Adipocyte (in vitro differentiated cells): Measurements from ENCODE around the gene GMPPB.
"Not testable (repeated sequence)": the region's sequence is repeated elsewhere in the genome, so short reads cannot be mapped to it uniquely, and the experiment has no call there.

ENCODE experiments used
- DNase-seq: peaks from one replicate; pipeline ENCODE4 v3.0.0-alpha.2; 2015; ENCODE audit warnings: low read depth
- H3K27me3 ChIP-seq: replicated peaks from 2 replicates; pipeline ENCODE4 v1.7.0; 2013; ENCODE audit warnings: mild to moderate bottlenecking, low read length, moderate library complexity; ENCODE audit not compliant: control insufficient read depth, insufficient read depth
- H3K36me3 ChIP-seq: 2 replicates; pipeline ENCODE4 v1.7.0; 2013; ENCODE audit warnings: low read length, mild to moderate bottlenecking, moderate library complexity; ENCODE audit not compliant: control insufficient read depth, insufficient read depth, severe bottlenecking
- H3K4me1 ChIP-seq: 2 replicates; pipeline ENCODE4 v1.7.0; 2013; ENCODE audit warnings: mild to moderate bottlenecking, low read length, moderate library complexity; ENCODE audit not compliant: control insufficient read depth, insufficient read depth
- H3K4me3 ChIP-seq: 2 replicates; pipeline ENCODE4 v1.7.0; 2013; ENCODE audit warnings: mild to moderate bottlenecking, low read length, moderate library complexity
- H3K9ac ChIP-seq: 2 replicates; pipeline ENCODE4 v1.7.0; 2013; ENCODE audit warnings: mild to moderate bottlenecking, low read length, moderate library complexity
- H3K9me3 ChIP-seq: 2 replicates; pipeline ENCODE4 v1.7.0; 2013; ENCODE audit warnings: mild to moderate bottlenecking, low read length, moderate library complexity; ENCODE audit not compliant: control insufficient read depth

The GMPPB gene

GRCh38 chr3:49686769-49687423 lies 36.9 kb downstream of the GMPPB start:
- not testable (repeated sequence) for H3K4me3 ChIP-seq, H3K9me3 ChIP-seq
- DNase-seq: peak; percentile 39

GRCh38 chr3:49686346-49686745 lies 37.4 kb downstream of the GMPPB start:
- H3K27me3 ChIP-seq, H3K9ac ChIP-seq, H3K4me3 ChIP-seq, H3K9me3 ChIP-seq, DNase-seq, H3K4me1 ChIP-seq: not testable (repeated sequence)
- H3K36me3 ChIP-seq: peaks cover 31% of the 10 kb centered on the region

More at GRCh38 chr3:49686769-49687423, 36.9 kb downstream of the GMPPB start:
- peaks cover 25% of the 10 kb centered on the region for H3K36me3 ChIP-seq
- not testable (repeated sequence) for H3K4me1 ChIP-seq, H3K27me3 ChIP-seq, H3K9ac ChIP-seq

- H3K27me3 ChIP-seq, H3K4me3 ChIP-seq, H3K9me3 ChIP-seq, H3K4me1 ChIP-seq, DNase-seq, H3K9ac ChIP-seq: not testable (repeated sequence)
- peaks cover 36% of the 10 kb centered on the region for H3K36me3 ChIP-seq
Measured at GRCh38 chr3:49685846-49686245, 37.9 kb downstream of the GMPPB start.

GRCh38 chr3:49685103-49685502 lies 38.6 kb downstream of the GMPPB start:
- H3K36me3 ChIP-seq: peaks cover 43% of the 10 kb centered on the region
- not testable (repeated sequence) for H3K27me3 ChIP-seq, H3K9me3 ChIP-seq, H3K4me1 ChIP-seq, DNase-seq, H3K9ac ChIP-seq, H3K4me3 ChIP-seq

- H3K27me3 ChIP-seq, H3K9me3 ChIP-seq, H3K4me1 ChIP-seq, DNase-seq, H3K9ac ChIP-seq, H3K4me3 ChIP-seq: not testable (repeated sequence)
- peaks cover 50% of the 10 kb centered on the region for H3K36me3 ChIP-seq
Measured at GRCh38 chr3:49684453-49684852, 39.3 kb downstream of the GMPPB start.

GRCh38 chr3:49683162-49683561 lies 40.6 kb downstream of the GMPPB start:
- Histone ChIP-seq H3K4me1 (no peaks in the 10 kb centered on the region), H3K36me3 (peaks cover 63% of the 10 kb centered on the region), H3K27me3 (no peaks in the 10 kb centered on the region), H3K4me3 (no peak overlapping the region), H3K9me3 (no peaks in the 10 kb centered on the region), H3K9ac (no peak overlapping the region)
- DNase-seq: no peak

- Histone ChIP-seq H3K9ac (no peak overlapping the region), H3K36me3 (peaks cover 79% of the 10 kb centered on the region), H3K27me3 (no peaks in the 10 kb centered on the region), H3K9me3 (no peaks in the 10 kb centered on the region), H3K4me3 (no peak overlapping the region), H3K4me1 (no peaks in the 10 kb centered on the region)
- no peak for DNase-seq
Measured at GRCh38 chr3:49681543-49681942, 42.2 kb downstream of the GMPPB start.

GRCh38 chr3:49681232-49681522 lies 42.6 kb downstream of the GMPPB start:
- Histone ChIP-seq H3K27me3 (no peaks in the 10 kb centered on the region), H3K4me3 (no peak overlapping the region), H3K36me3 (peaks cover 83% of the 10 kb centered on the region), H3K9ac (no peak overlapping the region), H3K9me3 (no peaks in the 10 kb centered on the region), H3K4me1 (no peaks in the 10 kb centered on the region)
- no peak for DNase-seq

GRCh38 chr3:49680493-49681231 lies 43.1 kb downstream of the GMPPB start:
- no peaks in the 10 kb centered on the region for H3K9me3 ChIP-seq
- no peak for DNase-seq
- peaks cover 88% of the 10 kb centered on the region for H3K36me3 ChIP-seq
- no peaks in the 10 kb centered on the region for H3K27me3 ChIP-seq
- no peak overlapping the region for H3K4me3 ChIP-seq
- no peak overlapping the region for H3K9ac ChIP-seq
- H3K4me1 ChIP-seq: no peaks in the 10 kb centered on the region

GRCh38 chr3:49675912-49676311 lies 47.8 kb downstream of the GMPPB start:
- Histone ChIP-seq H3K27me3 (no peaks in the 10 kb centered on the region), H3K36me3 (peaks cover 54% of the 10 kb centered on the region), H3K4me1 (peaks cover 15% of the 10 kb centered on the region), H3K9ac (no peak overlapping the region), H3K9me3 (no peaks in the 10 kb centered on the region), H3K4me3 (no peak overlapping the region)
- DNase-seq: no peak

- Histone ChIP-seq H3K27me3 (no peaks in the 10 kb centered on the region), H3K9ac (peak overlapping the region; percentile 93), H3K4me3 (peak overlapping the region; percentile 93), H3K4me1 (peaks cover 17% of the 10 kb centered on the region), H3K9me3 (no peaks in the 10 kb centered on the region), H3K36me3 (peaks cover 41% of the 10 kb centered on the region)
- no peak for DNase-seq
Measured at GRCh38 chr3:49674497-49674983, 49.2 kb downstream of the GMPPB start.
